WTC11 (cell line): Measurements from ENCODE around the gene RFC1.

Experiments used
- CBFB ChIP-seq: sonication (generic); formaldehyde crosslinking; IDR thresholded peaks from 2 replicates; pipeline ENCODE4 v1.8.1; 2022; ENCODE audit warnings: mild to moderate bottlenecking, low read depth, missing genetic modification reagents
- CREB1 ChIP-seq: sonication (generic); formaldehyde crosslinking; IDR thresholded peaks from 2 replicates; pipeline ENCODE4 v1.8.0; 2023; ENCODE audit warnings: mild to moderate bottlenecking, missing genetic modification reagents
- CTCF ChIP-seq: fragments of 200-600 bp; IDR thresholded peaks from 2 replicates; pipeline ENCODE4 v1.8.0; 2022; ENCODE audit warnings: antibody characterized with exemption
- NFATC4 ChIP-seq: fragments of 250-450 bp; sonication (Bioruptor Pico); IDR thresholded peaks from 2 replicates; pipeline ENCODE4 v1.9.0; 2021; ENCODE audit warnings: mild to moderate bottlenecking
- NFE2L1 ChIP-seq: sonication (generic); formaldehyde crosslinking; IDR thresholded peaks from 2 replicates; pipeline ENCODE4 v1.8.1; 2023; ENCODE audit warnings: missing genetic modification reagents
- NR1H2 ChIP-seq: sonication (generic); formaldehyde crosslinking; IDR thresholded peaks from 2 replicates; pipeline ENCODE4 v1.9.0; 2021; ENCODE audit warnings: mild to moderate bottlenecking, moderate library complexity, missing genetic modification reagents
- PRDM15 ChIP-seq: sonication (generic); formaldehyde crosslinking; IDR thresholded peaks from 2 replicates; pipeline ENCODE4 v1.8.0; 2022; ENCODE audit warnings: missing genetic modification reagents
- PREB ChIP-seq: sonication (generic); formaldehyde crosslinking; IDR thresholded peaks from 2 replicates; pipeline ENCODE4 v1.8.1; 2022; ENCODE audit warnings: mild to moderate bottlenecking, missing genetic modification reagents, moderate library complexity, borderline replicate concordance
- SP1 ChIP-seq: sonication (generic); formaldehyde crosslinking; conservative IDR thresholded peaks from 2 replicates; pipeline ENCODE4 v1.8.1; 2022; ENCODE audit warnings: missing genetic modification reagents
- TCF7 ChIP-seq: sonication (generic); formaldehyde crosslinking; IDR thresholded peaks from 2 replicates; pipeline ENCODE4 v1.8.0; 2022; ENCODE audit warnings: mild to moderate bottlenecking, low read depth, missing genetic modification reagents, moderate library complexity
- TF ChIP-seq, protein P1 (sequence below): fragments of 250-450 bp; sonication (Bioruptor Pico); IDR thresholded peaks from 2 replicates; pipeline ENCODE4 v1.9.0; 2021; ENCODE audit warnings: moderate library complexity, mild to moderate bottlenecking, inconsistent platforms, borderline replicate concordance
- TF ChIP-seq, protein P2 (sequence below): sonication (generic); formaldehyde crosslinking; IDR thresholded peaks from 2 replicates; pipeline ENCODE4 v1.8.0; 2022; ENCODE audit warnings: mild to moderate bottlenecking, missing genetic modification reagents
- TF ChIP-seq, protein P3 (sequence below): sonication (generic); formaldehyde crosslinking; IDR thresholded peaks from 2 replicates; pipeline ENCODE4 v1.8.0; 2022; ENCODE audit warnings: mild to moderate bottlenecking, missing genetic modification reagents
- TF ChIP-seq, protein P4 (sequence below): sonication (generic); formaldehyde crosslinking; IDR thresholded peaks from 2 replicates; pipeline ENCODE4 v1.8.1; 2023; ENCODE audit warnings: mild to moderate bottlenecking, missing genetic modification reagents, moderate library complexity

DNA sequence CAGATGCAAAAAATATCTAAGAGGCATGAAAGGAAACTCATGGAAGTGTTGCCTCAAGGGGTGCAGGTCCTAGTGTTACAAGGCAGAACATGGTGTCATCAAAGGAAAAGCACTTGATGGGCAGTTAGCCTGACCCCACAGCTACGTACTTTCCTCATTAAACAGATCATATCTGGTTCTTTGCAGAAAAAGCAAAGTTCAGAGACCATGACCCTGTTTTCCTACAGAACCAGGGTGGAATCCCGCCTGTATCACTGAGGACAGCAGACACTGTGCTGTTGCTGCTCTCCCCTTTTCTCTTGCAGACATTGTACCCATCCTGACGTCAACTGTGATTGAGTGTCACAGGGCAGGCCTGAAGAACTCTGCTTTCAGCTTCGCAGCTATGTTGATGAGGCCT is 91.7 kb downstream of the RFC1 start:
- no peak for TF ChIP-seq TCF7 (CRISPR knock-in tag)
- no peak for TF ChIP-seq CTCF
- no peak for TF ChIP-seq SP1 (CRISPR knock-in tag)
- no peak for TF ChIP-seq PRDM15
- TF ChIP-seq PREB (CRISPR knock-in tag): no peak
- no peak for TF ChIP-seq NFATC4 (CRISPR knock-in tag)
- TF ChIP-seq NR1H2 (CRISPR knock-in tag): no peak
- TF ChIP-seq, protein P1, sequence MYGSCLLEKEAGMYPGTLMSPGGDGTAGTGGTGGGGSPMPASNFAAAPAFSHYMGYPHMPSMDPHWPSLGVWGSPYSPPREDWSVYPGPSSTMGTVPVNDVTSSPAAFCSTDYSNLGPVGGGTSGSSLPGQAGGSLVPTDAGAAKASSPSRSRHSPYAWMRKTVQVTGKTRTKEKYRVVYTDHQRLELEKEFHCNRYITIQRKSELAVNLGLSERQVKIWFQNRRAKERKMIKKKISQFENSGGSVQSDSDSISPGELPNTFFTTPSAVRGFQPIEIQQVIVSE (CRISPR knock-in tag): no peak
- TF ChIP-seq NFE2L1: no peak
- TF ChIP-seq, protein P2, sequence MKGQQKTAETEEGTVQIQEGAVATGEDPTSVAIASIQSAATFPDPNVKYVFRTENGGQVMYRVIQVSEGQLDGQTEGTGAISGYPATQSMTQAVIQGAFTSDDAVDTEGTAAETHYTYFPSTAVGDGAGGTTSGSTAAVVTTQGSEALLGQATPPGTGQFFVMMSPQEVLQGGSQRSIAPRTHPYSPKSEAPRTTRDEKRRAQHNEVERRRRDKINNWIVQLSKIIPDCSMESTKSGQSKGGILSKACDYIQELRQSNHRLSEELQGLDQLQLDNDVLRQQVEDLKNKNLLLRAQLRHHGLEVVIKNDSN (CRISPR knock-in tag): no peak
- TF ChIP-seq, protein P3, sequence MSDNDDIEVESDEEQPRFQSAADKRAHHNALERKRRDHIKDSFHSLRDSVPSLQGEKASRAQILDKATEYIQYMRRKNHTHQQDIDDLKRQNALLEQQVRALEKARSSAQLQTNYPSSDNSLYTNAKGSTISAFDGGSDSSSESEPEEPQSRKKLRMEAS (CRISPR knock-in tag): no peak
- TF ChIP-seq, protein P4, sequence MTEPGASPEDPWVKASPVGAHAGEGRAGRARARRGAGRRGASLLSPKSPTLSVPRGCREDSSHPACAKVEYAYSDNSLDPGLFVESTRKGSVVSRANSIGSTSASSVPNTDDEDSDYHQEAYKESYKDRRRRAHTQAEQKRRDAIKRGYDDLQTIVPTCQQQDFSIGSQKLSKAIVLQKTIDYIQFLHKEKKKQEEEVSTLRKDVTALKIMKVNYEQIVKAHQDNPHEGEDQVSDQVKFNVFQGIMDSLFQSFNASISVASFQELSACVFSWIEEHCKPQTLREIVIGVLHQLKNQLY: no peak
- TF ChIP-seq CREB1 (CRISPR knock-in tag): no peak
- TF ChIP-seq CBFB (CRISPR knock-in tag): no peak
